Esophagus muscularis mucosa (tissue), 4 donors: ENCODE measurements around the gene LHFPL2. TPM values are rescaled to one million over a fixed set of nuclear protein-coding genes. Genes with fewer than 3 reads are reported as not detected.

Experiments used
- DNase-seq: peaks from one replicate; pipeline ENCODE4 v3.0.0-alpha.2; 2017; ENCODE audit errors: extremely low spot score
- H3K27ac ChIP-seq, 4 donors: fragments of 200-600 bp; sonication (generic); replicated peaks in 1 of 4; 1 replicate in 3 of 4; 2 replicates in 1 of 4; pipeline ENCODE4 v1.5.1; 2016 to 2019; ENCODE audit warnings: mild to moderate bottlenecking in 1 of 4
- H3K27me3 ChIP-seq, 4 donors: fragments of 200-600 bp; sonication (generic); one replicate each; pipeline versions ENCODE4 v1.5.1 to v1.6.0; 2016 to 2019
- H3K36me3 ChIP-seq, 4 donors: fragments of 200-600 bp; sonication (generic); one replicate each; pipeline ENCODE4 v1.5.1; 2016 to 2019
- H3K4me1 ChIP-seq, 4 donors: fragments of 200-600 bp; sonication (generic); one replicate each; pipeline ENCODE4 v1.5.1; 2016 to 2019
- H3K4me3 ChIP-seq, 4 donors: fragments of 200-600 bp; sonication (generic); 1 replicate in 2 of 4; 2 replicates in 2 of 4; pipeline ENCODE4 v1.5.1; 2016 to 2019; ENCODE audit warnings: mild to moderate bottlenecking in 4 of 4, moderate library complexity in 1 of 4
- H3K9me3 ChIP-seq, 4 donors: fragments of 200-600 bp; sonication (generic); 1 replicate in 3 of 4; 2 replicates in 1 of 4; pipeline ENCODE4 v1.5.1; 2016 to 2019
- CTCF ChIP-seq, 3 experiments: fragments of 200-600 bp in 2 of 3; fragments of 450-650 bp in 1 of 3; sonication (generic) in 2 of 3; IDR thresholded peaks; one replicate each; pipeline ENCODE4 v1.5.1; 2017 to 2019; ENCODE audit warnings: antibody characterized with exemption in 3 of 3, mild to moderate bottlenecking in 2 of 3, moderate library complexity in 1 of 3
- EP300 ChIP-seq: sonication (generic); formaldehyde crosslinking; IDR thresholded peaks from one replicate; pipeline ENCODE4 v1.6.1; 2017; ENCODE audit warnings: antibody characterized with exemption
- POLR2A ChIP-seq: fragments of 450-650 bp; IDR thresholded peaks from one replicate; pipeline ENCODE4 v1.6.1; 2017; ENCODE audit warnings: antibody characterized with exemption, moderate library complexity, mild to moderate bottlenecking, low read depth
- POLR2AphosphoS5 ChIP-seq, 2 donors: sonication (generic); formaldehyde crosslinking; IDR thresholded peaks; one replicate each; pipeline ENCODE4 v1.6.1; 2017; ENCODE audit warnings: antibody characterized with exemption in 2 of 2
- WGBS: methylation state at CpG from one replicate; pipeline ENCODE4 v1.1.5; 2018; 5-methylcytosine and 5-hydroxymethylcytosine counted together
- intact Hi-C: fragments of 100-400 bp; cut with DNase I; formaldehyde crosslinking; loops from one replicate; pipeline ENCODE4 v1.15.1; 2023
- total RNA-seq, 4 donors: library from RNA; depleted of rRNA; stranded (reverse); fragments of >200 nt; gene quantifications; one replicate each; pipeline versions ENCODE4 v1.1.0 to v1.2.1, GENCODE V29; 2016

LHFPL2 gene
- total RNA-seq, 4 donors from 2014 or later, result 24.1 to 40.9 (median 28.1) TPM

- peak; percentile 37 for DNase-seq
- Histone ChIP-seq H3K36me3 (peaks cover 0 to 10% (median 0%) of the 10 kb centered on the region in 4 donors), H3K27me3 (no peaks in the 10 kb centered on the region), H3K27ac (peak overlapping the region; percentile 15 to 54 (median 22)), H3K4me1 (peaks cover 9 to 40% (median 30%) of the 10 kb centered on the region in 4 donors), H3K9me3 (no peaks in the 10 kb centered on the region), H3K4me3 (no peak overlapping the region)
- WGBS, result 81% methylated on average over 7 of the region's 7 CpGs
- intact Hi-C loops, result no loop called here
- TF ChIP-seq EP300 (no peak), POLR2A (no peak), CTCF (IDR thresholded peaks at IDR 0.05) (no peak), POLR2AphosphoS5 (IDR thresholded peaks at IDR 0.05) (no peak)
Observed at GRCh38 chr5:78566747-78567425, 81.7 kb downstream of the LHFPL2 start.

GRCh38 chr5:78565395-78565794, 83.2 kb downstream of the LHFPL2 start:
- Histone ChIP-seq H3K27ac (no peak overlapping the region), H3K4me1 (peaks cover 9 to 40% (median 30%) of the 10 kb centered on the region in 4 donors), H3K36me3 (peaks cover 0 to 10% (median 0%) of the 10 kb centered on the region in 4 donors), H3K4me3 (no peak overlapping the region), H3K9me3 (no peaks in the 10 kb centered on the region), H3K27me3 (no peaks in the 10 kb centered on the region)
- intact Hi-C loops, result no loop called here
- 97% methylated on average over 1 of the region's 1 CpG for WGBS
- TF ChIP-seq EP300, result no peak
- no peak for DNase-seq

GRCh38 chr5:78563621-78564020, 85.0 kb downstream of the LHFPL2 start:
- Histone ChIP-seq H3K36me3 (peaks cover 0 to 10% (median 0%) of the 10 kb centered on the region in 4 donors), H3K4me3 (no peak overlapping the region), H3K27ac (no peak overlapping the region), H3K9me3 (no peaks in the 10 kb centered on the region), H3K27me3 (no peaks in the 10 kb centered on the region), H3K4me1 (peaks cover 4 to 23% (median 17%) of the 10 kb centered on the region in 4 donors)
- TF ChIP-seq CTCF (IDR thresholded peaks at IDR 0.05) (no peak), EP300 (no peak), POLR2A (no peak), POLR2AphosphoS5 (IDR thresholded peaks at IDR 0.05) (no peak)
- intact Hi-C loops, result no loop called here
- WGBS, result 100% methylated on average over 2 of the region's 2 CpGs
- no peak for DNase-seq

- Histone ChIP-seq H3K27me3 (no peaks in the 10 kb centered on the region), H3K9me3 (no peaks in the 10 kb centered on the region), H3K4me3 (no peak overlapping the region), H3K27ac (no peak overlapping the region), H3K36me3 (peaks cover 0 to 10% (median 0%) of the 10 kb centered on the region in 4 donors), H3K4me1 (peaks cover 3 to 17% (median 10%) of the 10 kb centered on the region in 4 donors)
- no peak for TF ChIP-seq POLR2A
- TF ChIP-seq CTCF (IDR thresholded peaks at IDR 0.05), result no peak
- no peak for TF ChIP-seq POLR2AphosphoS5 (IDR thresholded peaks at IDR 0.05)
- TF ChIP-seq EP300, result no peak
- peak; percentile 66 for DNase-seq
- intact Hi-C loops, result no loop called here
- 74% methylated on average over 3 of the region's 3 CpGs for WGBS
Observed at GRCh38 chr5:78562714-78563330, 85.8 kb downstream of the LHFPL2 start.

GRCh38 chr5:78562001-78562400, 86.6 kb downstream of the LHFPL2 start:
- DNase-seq, result peak; percentile 60
- no peak overlapping the region for H3K4me3 ChIP-seq
- peaks cover 0 to 10% (median 0%) of the 10 kb centered on the region in 4 donors for H3K36me3 ChIP-seq
- 93% methylated on average over 3 of the region's 3 CpGs for WGBS
- no peaks in the 10 kb centered on the region for H3K27me3 ChIP-seq
- no peak for TF ChIP-seq EP300
- H3K27ac ChIP-seq, result no peak overlapping the region
- H3K9me3 ChIP-seq, result no peaks in the 10 kb centered on the region
- intact Hi-C loops, result no loop called here
- peaks cover 0 to 17% (median 4%) of the 10 kb centered on the region in 4 donors for H3K4me1 ChIP-seq
